ENCODE measurements around the gene TRIM41. TPM values are rescaled to one million over a fixed set of nuclear protein-coding genes. Genes with fewer than 3 reads are reported as not detected.

TRIM41 gene
- polyA plus RNA-seq, 1 donor (not counting 4 experiments of a cell fraction or from before 2014, with no cell fraction given) = 13.4 TPM

DNA sequence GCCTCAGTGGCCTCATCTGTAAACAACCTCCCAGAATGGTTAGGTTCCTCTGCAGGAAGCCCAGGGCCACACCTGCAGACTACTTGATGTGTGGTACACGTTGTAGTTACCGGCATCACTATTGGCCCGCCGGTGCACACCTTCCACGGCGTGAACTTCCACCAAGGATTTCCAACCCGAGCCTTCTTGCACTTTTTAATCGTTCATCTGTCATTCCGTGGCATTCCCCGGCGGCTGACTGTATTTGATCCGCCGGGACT lies 5.3 kb upstream of the TRIM41 start:
- FAIRE-seq (no peak), DNase-seq (ENCODE audit: low read depth, low spot score) (no peak)
- Histone ChIP-seq H3K4me2 (ENCODE audit: control insufficient read depth, extremely low read depth, insufficient read depth, low read depth, low read length) (peak overlapping the region; percentile 92), H2AFZ (ENCODE audit: control insufficient read depth, low read length) (peak overlapping the region; percentile 90), H3K4me3 (ENCODE audit: control insufficient read depth in 2 of 3, extremely low read depth in 1 of 3, insufficient read depth in 2 of 3, low read depth in 1 of 3, low read length in 3 of 3) (peak overlapping the region; percentile 36 to 76 (median 57)), H3K9me3 (ENCODE audit: control insufficient read depth, low read depth, low read length) (no peaks in the 10 kb centered on the region), H3K9ac (ENCODE audit: control insufficient read depth, extremely low read depth, insufficient read depth, low read length) (peak overlapping the region; percentile 52), H3K4me1 (ENCODE audit: control insufficient read depth, extremely low read depth, insufficient read depth, low read length) (peaks cover 10% of the 10 kb centered on the region), H3K9me1 (ENCODE audit: control insufficient read depth, extremely low read depth, insufficient read depth, low read length) (no peaks in the 10 kb centered on the region), H4K20me1 (ENCODE audit: control insufficient read depth, extremely low read depth, insufficient read depth, low read length) (no peaks in the 10 kb centered on the region), H3K27me3 (ENCODE audit: control insufficient read depth, extremely low read depth, insufficient read depth, low read length) (no peaks in the 10 kb centered on the region), H3K79me2 (ENCODE audit: control insufficient read depth, insufficient read depth, low read length) (no peaks in the 10 kb centered on the region), H3K27ac (ENCODE audit: control insufficient read depth, insufficient read depth, low read length) (peak overlapping the region; percentile 36), H3K36me3 (ENCODE audit: control insufficient read depth in 2 of 2, extremely low read depth in 1 of 2, insufficient read depth in 2 of 2, low read length in 2 of 2) (no peaks in the 10 kb centered on the region)
- TF ChIP-seq EZH2 (IDR thresholded peaks at IDR 0.05; ENCODE audit: low read length) = no peak
- TF ChIP-seq CTCF (optimal IDR thresholded peaks at IDR 0.05 in 1 of 3, IDR thresholded peaks at IDR 0.05 in 1 of 3, conservative IDR thresholded peaks at IDR 0.05 in 1 of 3; ENCODE audit: extremely low read depth in 1 of 3, insufficient read depth in 2 of 3, low read length in 3 of 3) = no peak
- dilution Hi-C loops (cut with MboI; ENCODE audit: extremely low pct_ligation_motif_present, low sequenced_read_pairs) = no loop called here

GRCh38 chr5:181218795-181219124 lies 4.3 kb upstream of the TRIM41 start:
- DNase-seq (ENCODE audit: low read depth, low spot score) (no peak), FAIRE-seq (no peak)
- H3K79me2 ChIP-seq (ENCODE audit: control insufficient read depth, insufficient read depth, low read length) = peaks cover under 1% of the 10 kb centered on the region
- H2AFZ ChIP-seq (ENCODE audit: control insufficient read depth, low read length) = no peak overlapping the region
- H4K20me1 ChIP-seq (ENCODE audit: control insufficient read depth, extremely low read depth, insufficient read depth, low read length) = no peaks in the 10 kb centered on the region
- H3K36me3 ChIP-seq (ENCODE audit: control insufficient read depth in 2 of 2, extremely low read depth in 1 of 2, insufficient read depth in 2 of 2, low read length in 2 of 2) = no peaks in the 10 kb centered on the region
- H3K4me3 ChIP-seq (ENCODE audit: control insufficient read depth in 2 of 3, extremely low read depth in 1 of 3, insufficient read depth in 2 of 3, low read depth in 1 of 3, low read length in 3 of 3) = peak overlapping the region; percentile 18 to 32 (median 19)
- H3K4me2 ChIP-seq (ENCODE audit: control insufficient read depth, extremely low read depth, insufficient read depth, low read depth, low read length) = no peak overlapping the region
- peaks cover 10% of the 10 kb centered on the region for H3K4me1 ChIP-seq (ENCODE audit: control insufficient read depth, extremely low read depth, insufficient read depth, low read length)
- no peaks in the 10 kb centered on the region for H3K9me3 ChIP-seq (ENCODE audit: control insufficient read depth, low read depth, low read length)
- dilution Hi-C loops (cut with MboI; ENCODE audit: extremely low pct_ligation_motif_present, low sequenced_read_pairs) = no loop called here
- no peaks in the 10 kb centered on the region for H3K9me1 ChIP-seq (ENCODE audit: control insufficient read depth, extremely low read depth, insufficient read depth, low read length)
- H3K27ac ChIP-seq (ENCODE audit: control insufficient read depth, insufficient read depth, low read length) = no peak overlapping the region
- no peak for TF ChIP-seq CTCF (optimal IDR thresholded peaks at IDR 0.05 in 1 of 3, IDR thresholded peaks at IDR 0.05 in 1 of 3, conservative IDR thresholded peaks at IDR 0.05 in 1 of 3; ENCODE audit: extremely low read depth in 1 of 3, insufficient read depth in 2 of 3, low read length in 3 of 3)
- no peak for TF ChIP-seq EZH2 (IDR thresholded peaks at IDR 0.05; ENCODE audit: low read length)
- H3K9ac ChIP-seq (ENCODE audit: control insufficient read depth, extremely low read depth, insufficient read depth, low read length) = no peak overlapping the region
- H3K27me3 ChIP-seq (ENCODE audit: control insufficient read depth, extremely low read depth, insufficient read depth, low read length) = no peaks in the 10 kb centered on the region

Data from keratinocyte (primary cell).